Stimulated activated CD8-positive, alpha-beta memory T cell treated with anti-CD3 and anti-CD28 coated beads, Interleukin-4, amount 100 ng/mL, for 48 hours (primary cell): ENCODE results near the gene SSBP4.
A peak's percentile ranks its signal among the peaks of the same experiment; 100 is the strongest.

Experiments
- DNase-seq: peaks from one replicate; pipeline ENCODE4 v3.0.0-alpha.2; 2020

Gene SSBP4

DNA sequence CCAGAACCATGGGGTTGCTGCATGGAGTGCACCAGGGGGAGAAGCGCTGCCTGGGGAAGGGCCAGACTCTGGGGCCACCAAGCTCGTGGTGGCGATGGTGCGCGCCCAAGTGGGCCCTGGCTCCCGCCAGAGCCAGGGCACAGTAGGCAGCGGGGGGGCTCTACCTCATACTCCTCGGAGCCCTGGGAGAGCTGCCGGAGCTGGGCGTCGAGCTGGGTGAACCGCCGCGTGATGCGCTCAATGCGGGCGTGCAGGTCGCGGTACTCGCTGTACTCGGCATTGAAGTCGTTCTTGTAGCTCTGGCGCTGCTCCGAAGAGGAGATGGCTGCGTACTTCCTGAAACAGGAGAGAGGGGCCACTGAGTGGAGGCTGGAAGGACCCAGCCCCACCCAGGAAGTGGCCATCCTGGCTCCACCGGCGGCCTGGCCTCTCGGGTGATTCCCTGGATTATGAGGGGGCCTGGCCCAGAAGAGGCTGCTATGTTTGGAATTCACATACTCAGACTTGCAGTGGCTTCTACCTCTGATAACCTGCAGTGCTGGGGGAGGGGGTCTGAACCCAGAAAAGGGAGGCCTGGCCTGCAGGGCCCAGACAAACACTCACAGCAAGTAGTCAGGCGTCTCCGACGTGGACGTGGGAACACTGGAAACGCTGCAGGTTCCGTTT is 27.1 kb downstream of the SSBP4 start:
- no peak for DNase-seq

GRCh38 chr19:18446811-18447359 is 27.7 kb downstream of the SSBP4 start:
- no peak for DNase-seq

DNA sequence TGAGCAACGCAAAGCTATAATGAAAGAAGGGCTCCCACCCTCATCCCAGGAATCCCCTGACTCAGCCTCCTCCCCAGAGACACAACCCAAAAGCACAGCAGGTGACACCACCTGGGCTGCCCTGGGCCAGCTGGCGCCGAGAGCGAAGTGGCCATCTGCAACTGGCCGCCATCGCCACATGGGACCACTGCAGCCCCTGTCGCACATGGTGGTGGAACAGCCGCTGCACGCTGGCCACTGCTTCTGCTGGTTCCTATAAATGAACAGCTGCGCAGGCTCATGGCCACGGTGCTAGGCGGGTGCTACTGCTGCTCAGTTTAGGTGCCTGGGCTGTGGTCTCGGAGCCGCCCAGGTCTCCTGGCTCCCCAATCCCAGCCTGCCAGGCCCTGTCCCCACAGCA is 30.4 kb downstream of the SSBP4 start:
- DNase-seq = no peak

GRCh38 chr19:18450021-18450930 is 31.1 kb downstream of the SSBP4 start:
- DNase-seq = no peak

- DNase-seq = peak; percentile 97
These were observed 32.0 kb downstream of the SSBP4 start for GRCh38 chr19:18450931-18451836.

- no peak for DNase-seq
These were observed 33.2 kb downstream of the SSBP4 start for GRCh38 chr19:18452386-18452785.

- no peak for DNase-seq
These were observed 34.2 kb downstream of the SSBP4 start for GRCh38 chr19:18453269-18454024.

GRCh38 chr19:18456279-18456678 is 37.1 kb downstream of the SSBP4 start:
- DNase-seq = no peak

GRCh38 chr19:18456974-18457373 is 37.8 kb downstream of the SSBP4 start:
- no peak for DNase-seq

DNA sequence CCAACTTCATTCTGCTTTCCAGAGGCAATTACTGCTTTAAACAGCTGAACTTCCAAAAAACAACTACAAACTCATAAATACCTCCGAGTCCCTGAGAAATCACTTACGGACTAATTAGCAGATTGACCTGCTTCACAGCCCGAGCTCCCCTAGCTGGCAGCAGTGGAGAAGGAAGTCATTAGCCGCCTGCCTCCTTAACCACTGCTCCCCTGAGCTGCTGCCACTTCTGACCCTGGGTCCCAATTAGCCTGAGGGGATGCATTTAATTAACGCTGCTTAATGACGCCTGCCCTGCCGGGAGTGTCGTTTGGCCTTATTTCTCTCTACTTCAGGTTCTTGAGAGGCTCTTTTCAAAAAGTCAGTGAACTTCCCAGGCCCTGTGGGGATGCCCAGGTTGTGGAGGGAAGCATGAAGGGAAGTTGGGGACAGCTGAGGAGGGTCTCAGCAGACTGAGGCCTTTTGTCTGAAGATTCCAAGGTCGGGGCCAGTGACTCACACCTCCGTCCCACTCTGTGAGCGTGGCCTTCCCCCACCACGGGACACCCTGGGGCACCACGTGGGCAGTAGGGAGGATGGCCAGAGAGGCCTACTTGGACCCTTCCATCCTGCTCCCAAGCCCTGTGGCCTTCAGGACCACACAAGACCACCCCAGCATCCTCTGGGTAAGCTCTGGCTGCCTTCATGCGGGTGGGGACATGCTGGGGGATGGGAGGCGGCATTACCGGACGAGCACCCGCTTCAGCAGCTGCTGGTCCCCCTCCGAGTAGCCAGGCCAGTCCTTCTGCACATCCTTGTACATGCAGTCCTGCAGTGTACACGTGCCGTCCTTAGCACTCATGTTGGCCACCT is 38.5 kb downstream of the SSBP4 start:
- DNase-seq = no peak

DNA sequence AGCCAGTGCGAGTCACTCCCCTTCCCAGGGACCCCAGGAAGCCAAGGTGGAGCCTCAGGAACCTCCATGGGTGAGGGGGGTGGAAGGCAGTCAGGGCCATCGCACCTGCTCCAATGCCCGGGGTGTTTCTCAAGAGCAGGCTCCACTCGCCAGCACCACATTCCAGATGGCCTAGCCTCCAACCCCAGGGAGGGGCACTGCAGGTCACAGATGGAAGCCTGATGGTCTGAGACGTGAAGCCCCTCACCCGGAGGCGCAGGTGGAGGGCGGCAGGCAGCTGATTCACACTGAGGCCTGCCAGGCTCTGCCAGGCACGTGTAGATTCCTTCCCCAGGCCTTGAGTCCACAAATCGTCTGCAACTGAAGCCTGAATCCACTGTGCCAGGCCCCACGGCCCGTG is 41.7 kb downstream of the SSBP4 start:
- no peak for DNase-seq

GRCh38 chr19:18461471-18461870 is 42.3 kb downstream of the SSBP4 start:
- DNase-seq = no peak

DNA sequence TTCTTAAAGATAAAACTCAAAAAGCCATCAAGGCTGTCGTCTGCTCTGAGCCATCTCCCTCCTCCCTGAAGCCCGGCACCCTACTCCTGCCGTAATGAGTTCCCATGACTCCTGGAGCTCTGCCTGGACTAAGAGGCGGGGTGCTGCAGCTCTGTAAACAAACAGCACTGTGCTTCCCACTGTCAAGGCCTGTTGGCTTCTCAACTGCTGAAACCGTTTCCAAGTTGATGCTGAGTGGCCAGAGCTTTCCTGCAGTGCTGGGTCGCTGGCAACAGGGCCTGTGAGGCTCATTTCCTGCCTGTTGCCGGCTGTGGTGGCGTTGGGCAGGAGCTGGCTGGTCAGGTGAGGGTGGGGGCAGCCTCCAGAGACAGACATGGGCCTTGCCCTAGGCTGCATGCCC is 45.4 kb downstream of the SSBP4 start:
- no peak for DNase-seq

DNA sequence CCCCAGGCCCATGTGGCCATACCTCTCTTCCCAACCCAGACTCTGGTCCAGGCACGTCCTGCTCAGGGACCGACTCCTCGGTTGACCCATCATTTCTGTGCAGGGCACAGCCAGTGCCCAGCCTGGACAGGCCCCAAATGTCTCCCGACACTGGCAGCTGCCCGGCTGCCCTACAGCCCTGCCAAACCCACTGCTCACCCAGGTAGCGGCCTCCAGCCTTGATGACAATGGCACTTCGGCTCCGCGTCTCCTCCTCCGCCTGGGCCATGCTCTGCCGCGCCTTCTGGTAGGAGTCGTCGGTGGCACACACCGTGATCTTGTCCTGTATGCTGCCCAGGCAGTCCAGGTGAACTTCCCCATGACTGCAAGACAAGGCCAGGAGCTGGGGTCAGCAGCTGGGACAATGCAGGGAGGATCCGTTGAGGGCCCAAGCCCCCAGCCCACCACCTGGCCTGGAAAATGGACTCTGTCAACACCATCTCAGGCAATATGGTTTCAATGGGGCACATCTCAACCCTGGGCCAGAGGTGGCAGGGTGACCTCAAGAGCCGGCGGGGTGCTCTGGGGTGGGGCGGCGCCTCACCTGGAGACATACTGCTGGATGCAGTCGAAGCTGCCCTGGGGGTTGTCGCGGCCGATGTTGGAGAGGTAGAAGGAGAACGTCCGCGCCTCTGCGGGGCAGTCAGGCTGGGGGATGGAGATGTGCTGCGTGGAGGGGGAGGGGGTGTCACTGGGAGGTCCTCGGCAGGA is 46.2 kb downstream of the SSBP4 start:
- no peak for DNase-seq

DNA sequence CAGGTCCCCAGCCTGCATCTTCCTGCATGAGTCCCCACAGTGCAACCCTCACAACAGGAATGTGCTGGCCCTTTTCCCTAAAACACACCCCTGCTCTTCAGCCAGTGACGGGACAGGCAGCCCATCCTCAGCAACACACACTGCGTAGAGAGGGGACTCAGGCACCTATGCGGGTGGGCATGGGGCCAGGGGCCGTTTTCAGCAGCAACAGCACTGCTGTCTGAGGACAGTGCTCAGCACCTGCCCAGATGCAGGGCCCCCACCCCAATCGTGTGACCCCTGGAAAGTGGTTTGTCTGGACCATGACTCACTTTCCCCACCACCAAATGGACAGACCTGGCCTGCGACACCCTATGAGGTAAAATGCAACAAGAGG is 46.8 kb downstream of the SSBP4 start:
- no peak for DNase-seq

GRCh38 chr19:18466354-18466753 is 47.2 kb downstream of the SSBP4 start:
- no peak for DNase-seq

DNA sequence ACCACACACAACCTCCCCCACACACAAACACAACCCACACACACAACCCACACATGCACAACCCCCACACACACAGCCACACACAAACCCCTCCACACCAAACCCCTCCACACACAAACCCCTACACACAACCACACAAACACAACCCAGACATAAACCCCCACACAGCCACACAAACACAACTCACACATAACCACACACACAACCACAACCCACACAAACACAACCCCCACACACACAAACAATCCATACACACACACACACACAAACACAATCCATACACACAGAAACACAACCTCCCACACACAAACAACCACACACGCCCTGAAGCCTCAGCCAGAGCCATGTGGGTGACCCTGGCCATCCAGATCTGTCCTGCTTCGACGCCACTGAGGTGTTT is 48.8 kb downstream of the SSBP4 start:
- no peak for DNase-seq

DNA sequence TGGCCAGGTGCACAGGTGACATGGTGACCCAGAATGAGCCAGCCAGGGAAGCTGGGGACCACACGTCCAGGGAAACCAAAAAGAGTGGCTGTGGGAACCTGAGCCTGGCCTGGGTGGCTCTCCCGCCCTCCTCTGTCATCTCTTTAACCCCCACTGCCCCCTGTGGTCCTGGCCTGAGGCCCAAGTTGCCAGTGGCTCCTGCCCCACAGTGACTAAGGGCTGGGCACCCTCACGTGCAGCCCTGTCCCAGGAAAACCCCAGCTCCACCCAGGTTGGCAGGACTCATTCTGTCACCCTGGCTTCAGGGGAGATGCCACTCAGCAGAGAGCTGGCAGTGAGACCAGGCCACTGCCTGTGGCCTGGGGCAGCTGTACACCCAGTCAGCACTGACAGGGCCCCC is 49.3 kb downstream of the SSBP4 start:
- no peak for DNase-seq

GRCh38 chr19:18469069-18469846 is 50.1 kb downstream of the SSBP4 start:
- peak; percentile 83 for DNase-seq

DNA sequence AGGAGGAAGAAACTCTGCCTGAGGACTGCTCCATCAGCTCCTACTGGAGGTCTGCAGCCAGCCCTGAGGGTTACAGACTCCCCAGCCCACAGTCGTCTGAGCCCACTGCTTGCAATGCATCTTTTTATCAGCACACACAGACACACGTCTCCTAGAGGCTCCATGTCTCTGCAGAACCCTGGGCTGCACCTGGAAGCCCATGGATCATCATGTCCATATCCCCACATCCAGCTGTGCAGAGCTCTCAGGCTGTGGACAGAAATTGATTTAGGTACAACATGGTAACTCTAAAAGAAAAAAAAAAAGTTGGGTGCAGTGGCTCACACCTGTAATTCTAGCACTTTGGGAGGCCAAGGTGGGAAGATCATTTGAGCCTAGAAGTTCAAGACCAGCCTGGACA is 51.6 kb downstream of the SSBP4 start:
- no peak for DNase-seq
